Lower lobe of right lung (tissue), 2 donors: ENCODE measurements around the gene ADCY3. TPM values are rescaled to one million over a fixed set of nuclear protein-coding genes. Genes with fewer than 3 reads are reported as not detected.

Experiments
- ATAC-seq, 2 donors: fragments of 200-7000 bp; cut with Tn5 transposase; one replicate each; pipeline ENCODE4 v1.9.1; 2020 to 2022; ENCODE audit warnings: mild to moderate bottlenecking in 2 of 2, moderate library complexity in 2 of 2
- DNase-seq: peaks from one replicate; pipeline ENCODE4 v3.0.0-alpha.2; 2020
- H3K27ac ChIP-seq: fragments of 200-600 bp; one replicate; pipeline ENCODE4 v1.8.0; 2022
- H3K27me3 ChIP-seq: fragments of 200-600 bp; one replicate; pipeline ENCODE4 v1.8.0; 2022; ENCODE audit warnings: low read depth
- H3K36me3 ChIP-seq: fragments of 200-600 bp; one replicate; pipeline ENCODE4 v1.8.0; 2022; ENCODE audit warnings: mild to moderate bottlenecking
- H3K4me1 ChIP-seq: fragments of 200-600 bp; one replicate; pipeline ENCODE4 v1.8.0; 2022
- H3K4me3 ChIP-seq: fragments of 200-600 bp; one replicate; pipeline ENCODE4 v1.8.0; 2022; ENCODE audit warnings: mild to moderate bottlenecking
- H3K9me3 ChIP-seq: fragments of 200-600 bp; one replicate; pipeline ENCODE4 v1.8.0; 2022
- CTCF ChIP-seq: fragments of 200-600 bp; IDR thresholded peaks from one replicate; pipeline ENCODE4 v1.8.0; 2022; ENCODE audit warnings: antibody characterized with exemption, mild to moderate bottlenecking
- intact Hi-C: fragments of 100-400 bp; cut with DNase I; formaldehyde crosslinking; loops from one replicate; pipeline ENCODE4 v1.11.0; 2022
- total RNA-seq: library from RNA; stranded (reverse); fragmentation: NEBNext Ultra II Directional; extraction: Animal tissue kit (Norgen Biotek cat#: 25700); gene quantifications from one replicate; pipeline ENCODE4 v1.2.1, GENCODE V29; 2021
- donor health status: DM: no; HTN: yes; CAD: no; lungs with severe emphysema.

The ADCY3 gene
- total RNA-seq, 1 donor from 2014 or later: 36.1 TPM

- ATAC-seq (no peak), DNase-seq (no peak)
- TF ChIP-seq CTCF: no peak
- no peak overlapping the region for H3K27ac ChIP-seq
- peaks cover 4% of the 10 kb centered on the region for H3K36me3 ChIP-seq
- no peak overlapping the region for H3K4me3 ChIP-seq
- peaks cover 33% of the 10 kb centered on the region for H3K4me1 ChIP-seq
- intact Hi-C loops: no loop called here
- no peaks in the 10 kb centered on the region for H3K27me3 ChIP-seq
- no peaks in the 10 kb centered on the region for H3K9me3 ChIP-seq
Observed at GRCh38 chr2:24788816-24789215, 131.2 kb downstream of the ADCY3 start.

- H3K9me3 ChIP-seq: no peaks in the 10 kb centered on the region
- no peak overlapping the region for H3K4me3 ChIP-seq
- ATAC-seq (no peak), DNase-seq (no peak)
- TF ChIP-seq CTCF: no peak
- no peak overlapping the region for H3K27ac ChIP-seq
- H3K27me3 ChIP-seq: no peaks in the 10 kb centered on the region
- H3K4me1 ChIP-seq: peaks cover 28% of the 10 kb centered on the region
- intact Hi-C loops: no loop called here
- peaks cover 4% of the 10 kb centered on the region for H3K36me3 ChIP-seq
Observed at GRCh38 chr2:24787532-24787931, 132.5 kb downstream of the ADCY3 start.

GRCh38 chr2:24785671-24786321 is 134.2 kb downstream of the ADCY3 start:
- intact Hi-C loops: no loop called here
- Histone ChIP-seq H3K36me3 (peaks cover 4% of the 10 kb centered on the region), H3K9me3 (no peaks in the 10 kb centered on the region), H3K4me3 (no peak overlapping the region), H3K4me1 (peaks cover 16% of the 10 kb centered on the region), H3K27ac (peak overlapping the region; percentile 74), H3K27me3 (no peaks in the 10 kb centered on the region)
- DNase-seq (peak; percentile 74), ATAC-seq (peak; percentile 96)
- no peak for TF ChIP-seq CTCF

GRCh38 chr2:24783641-24784040 is 136.4 kb downstream of the ADCY3 start:
- DNase-seq (no peak), ATAC-seq (no peak)
- no peak for TF ChIP-seq CTCF
- Histone ChIP-seq H3K4me3 (no peak overlapping the region), H3K27me3 (no peaks in the 10 kb centered on the region), H3K36me3 (no peaks in the 10 kb centered on the region), H3K9me3 (no peaks in the 10 kb centered on the region), H3K27ac (no peak overlapping the region), H3K4me1 (peaks cover 26% of the 10 kb centered on the region)
- intact Hi-C loops: no loop called here

GRCh38 chr2:24779116-24779515 is 140.9 kb downstream of the ADCY3 start:
- Histone ChIP-seq H3K36me3 (no peaks in the 10 kb centered on the region), H3K4me3 (no peak overlapping the region), H3K4me1 (peaks cover 13% of the 10 kb centered on the region), H3K27ac (peak overlapping the region; percentile 28), H3K27me3 (no peaks in the 10 kb centered on the region), H3K9me3 (no peaks in the 10 kb centered on the region)
- ATAC-seq (peak; percentile 62 to 67), DNase-seq (no peak)
- intact Hi-C loops: no loop called here
- no peak for TF ChIP-seq CTCF
